SU-DHL-6 (cell line): ENCODE data around the gene PRKCZ.

Experiments used
- EZH2phosphoT487 ChIP-seq: fragments of 200-600 bp; sonication (generic), shearing (Covaris generic); conservative IDR thresholded peaks from 2 replicates; pipeline ENCODE4 v1.6.1; 2018; ENCODE audit warnings: mild to moderate bottlenecking, antibody characterized with exemption, low read length, moderate library complexity, mixed read lengths
- TF ChIP-seq, protein P1 (sequence below): fragments of 200-600 bp; sonication (generic); IDR thresholded peaks from one replicate; pipeline ENCODE4 v1.5.1; 2017; ENCODE audit warnings: antibody characterized with exemption, mild to moderate bottlenecking, low read length, moderate library complexity; ENCODE audit not compliant: insufficient read depth, poor library complexity, severe bottlenecking

DNA sequence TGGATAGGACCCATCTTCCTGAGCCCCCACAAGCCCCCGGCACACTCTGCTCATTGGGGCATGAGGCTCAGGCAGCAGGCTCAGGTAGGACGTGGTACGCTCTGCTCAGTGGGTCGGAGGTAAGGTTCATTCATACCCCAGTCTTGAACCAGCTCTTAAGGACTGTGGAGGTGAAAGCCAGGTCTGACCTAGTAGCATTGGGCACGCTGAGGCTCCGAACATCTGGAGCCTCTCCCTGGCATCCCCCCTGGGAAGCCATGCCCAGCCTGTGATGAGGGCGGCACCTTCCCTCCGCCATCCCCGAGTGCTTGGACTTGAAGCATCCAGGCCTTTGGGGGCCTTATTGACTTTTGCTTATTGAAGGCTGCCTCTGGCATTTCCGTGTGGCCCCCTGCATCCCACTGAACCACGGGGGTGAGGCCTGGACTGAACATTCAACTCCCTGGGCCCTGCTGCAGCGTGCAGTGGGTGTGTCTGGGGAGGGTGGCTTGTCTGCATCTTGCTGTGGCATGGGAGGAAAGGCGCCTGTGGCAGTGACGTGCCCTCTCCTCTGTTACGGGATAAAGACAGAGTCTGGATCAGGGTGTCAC, 94.4 kb downstream of the PRKCZ start:
- TF ChIP-seq, protein P1, sequence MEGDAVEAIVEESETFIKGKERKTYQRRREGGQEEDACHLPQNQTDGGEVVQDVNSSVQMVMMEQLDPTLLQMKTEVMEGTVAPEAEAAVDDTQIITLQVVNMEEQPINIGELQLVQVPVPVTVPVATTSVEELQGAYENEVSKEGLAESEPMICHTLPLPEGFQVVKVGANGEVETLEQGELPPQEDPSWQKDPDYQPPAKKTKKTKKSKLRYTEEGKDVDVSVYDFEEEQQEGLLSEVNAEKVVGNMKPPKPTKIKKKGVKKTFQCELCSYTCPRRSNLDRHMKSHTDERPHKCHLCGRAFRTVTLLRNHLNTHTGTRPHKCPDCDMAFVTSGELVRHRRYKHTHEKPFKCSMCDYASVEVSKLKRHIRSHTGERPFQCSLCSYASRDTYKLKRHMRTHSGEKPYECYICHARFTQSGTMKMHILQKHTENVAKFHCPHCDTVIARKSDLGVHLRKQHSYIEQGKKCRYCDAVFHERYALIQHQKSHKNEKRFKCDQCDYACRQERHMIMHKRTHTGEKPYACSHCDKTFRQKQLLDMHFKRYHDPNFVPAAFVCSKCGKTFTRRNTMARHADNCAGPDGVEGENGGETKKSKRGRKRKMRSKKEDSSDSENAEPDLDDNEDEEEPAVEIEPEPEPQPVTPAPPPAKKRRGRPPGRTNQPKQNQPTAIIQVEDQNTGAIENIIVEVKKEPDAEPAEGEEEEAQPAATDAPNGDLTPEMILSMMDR: no peak
- no peak for TF ChIP-seq EZH2phosphoT487
